Activated B cell treated with CpG ODN at 0.5 μM for 24 hours (primary cell): ENCODE data around the gene NEURL1B. TPM values are rescaled to one million over a fixed set of nuclear protein-coding genes. Genes with fewer than 3 reads are reported as not detected.
"Not testable (repeated sequence)": the region's sequence is repeated elsewhere in the genome, so short reads cannot be mapped to it uniquely, and the experiment has no call there.

Experiments
- ATAC-seq: fragments of 200-7000 bp; cut with Tn5 transposase; one replicate; pipeline ENCODE4 v1.10.0; 2021; ENCODE audit warnings: low read depth, mild to moderate bottlenecking, moderate library complexity
- CTCF ChIA-PET: fragments of 350-600 bp; sonication (Branson Sonifier 250); formaldehyde crosslinking; loops from one replicate; lab custom pipeline; 2021; ENCODE audit warnings: antibody characterized with exemption; lab: Charles Lee
- POLR2A ChIA-PET: fragments of 350-600 bp; sonication (Branson Sonifier 250); formaldehyde crosslinking; loops from one replicate; lab custom pipeline; 2021; ENCODE audit warnings: antibody characterized with exemption; lab: Charles Lee
- DNase-seq: peaks from one replicate; pipeline ENCODE4 v3.0.0; 2022
- H3K27ac Mint-ChIP-seq: one replicate; pipeline ENCODE4 v1.8.0; 2020; ENCODE audit warnings: mixed read lengths
- H3K27me3 Mint-ChIP-seq: one replicate; pipeline ENCODE4 v1.8.0; 2021; ENCODE audit warnings: mixed read lengths
- H3K36me3 Mint-ChIP-seq: one replicate; pipeline ENCODE4 v1.8.0; 2021; ENCODE audit warnings: low read depth, mixed read lengths
- H3K4me1 Mint-ChIP-seq: one replicate; pipeline ENCODE4 v1.8.0; 2021; ENCODE audit warnings: mixed read lengths
- H3K4me3 Mint-ChIP-seq: one replicate; pipeline ENCODE4 v1.8.0; 2020; ENCODE audit warnings: mild to moderate bottlenecking, mixed read lengths
- H3K9me3 Mint-ChIP-seq: one replicate; pipeline ENCODE4 v1.8.0; 2020; ENCODE audit warnings: mixed read lengths
- CTCF ChIP-seq: fragments of 200-600 bp; IDR thresholded peaks from one replicate; pipeline ENCODE4 v1.8.0; 2022; ENCODE audit warnings: antibody characterized with exemption, mild to moderate bottlenecking
- intact Hi-C: fragments of 100-400 bp; cut with micrococcal nuclease; formaldehyde crosslinking; loops from one replicate; pipeline ENCODE4 v1.15.1; 2024
- total RNA-seq: library from RNA; stranded (reverse); gene quantifications from 2 replicates; pipeline ENCODE4 v1.2.3, GENCODE V29; 2022

The NEURL1B gene
- total RNA-seq, 1 donor from 2014 or later, result 0.09 TPM

- peaks cover 4% of the 10 kb centered on the region for H3K27me3 Mint-ChIP-seq
- intact Hi-C loops, result no loop called here
- ChIA-PET POLR2A (no interaction called here), CTCF (no interaction called here)
- H3K9me3 Mint-ChIP-seq, result peaks cover 2% of the 10 kb centered on the region
- no peaks in the 10 kb centered on the region for H3K4me1 Mint-ChIP-seq
- no peaks in the 10 kb centered on the region for H3K36me3 Mint-ChIP-seq
- H3K27ac Mint-ChIP-seq, result no peak overlapping the region
- TF ChIP-seq CTCF, result no peak
- no peak for DNase-seq
- no peak for ATAC-seq
- H3K4me3 Mint-ChIP-seq, result no peak overlapping the region
Measured at GRCh38 chr5:172671091-172671490, 30.0 kb downstream of the NEURL1B start.

GRCh38 chr5:172672681-172673080 lies 31.6 kb downstream of the NEURL1B start:
- no peak for TF ChIP-seq CTCF
- no peak for DNase-seq
- CTCF ChIA-PET, result no interaction called here
- H3K27me3 Mint-ChIP-seq, result peaks cover 4% of the 10 kb centered on the region
- POLR2A ChIA-PET, result no interaction called here
- no peaks in the 10 kb centered on the region for H3K4me1 Mint-ChIP-seq
- H3K36me3 Mint-ChIP-seq, result no peaks in the 10 kb centered on the region
- no peak for ATAC-seq
- H3K9me3 Mint-ChIP-seq, result peaks cover 2% of the 10 kb centered on the region
- H3K4me3 Mint-ChIP-seq, result no peak overlapping the region
- H3K27ac Mint-ChIP-seq, result no peak overlapping the region
- intact Hi-C loops, result no loop called here

GRCh38 chr5:172674155-172674554 lies 33.1 kb downstream of the NEURL1B start:
- ATAC-seq, result no peak
- intact Hi-C loops, result no loop called here
- Mint-ChIP-seq H3K4me1 (no peaks in the 10 kb centered on the region), H3K27me3 (peaks cover 4% of the 10 kb centered on the region), H3K27ac (no peak overlapping the region), H3K9me3 (peaks cover 2% of the 10 kb centered on the region), H3K36me3 (no peaks in the 10 kb centered on the region), H3K4me3 (no peak overlapping the region)
- ChIA-PET POLR2A (no interaction called here), CTCF (no interaction called here)
- DNase-seq, result no peak
- TF ChIP-seq CTCF, result no peak

- DNase-seq (no peak), ATAC-seq (no peak)
- Mint-ChIP-seq H3K4me1 (peaks cover 4% of the 10 kb centered on the region), H3K27ac (no peak overlapping the region), H3K27me3 (peaks cover 4% of the 10 kb centered on the region), H3K9me3 (no peaks in the 10 kb centered on the region), H3K4me3 (no peak overlapping the region), H3K36me3 (no peaks in the 10 kb centered on the region)
- ChIA-PET CTCF (no interaction called here), POLR2A (no interaction called here)
- intact Hi-C loops, result no loop called here
- TF ChIP-seq CTCF, result no peak
Measured at GRCh38 chr5:172676914-172677475, 35.9 kb downstream of the NEURL1B start.

GRCh38 chr5:172678362-172678874 lies 37.4 kb downstream of the NEURL1B start:
- H3K9me3 Mint-ChIP-seq, H3K27ac Mint-ChIP-seq, DNase-seq, ATAC-seq, H3K36me3 Mint-ChIP-seq, H3K4me1 Mint-ChIP-seq, H3K27me3 Mint-ChIP-seq, CTCF ChIA-PET, H3K4me3 Mint-ChIP-seq, POLR2A ChIA-PET, intact Hi-C loops: not testable (repeated sequence)

- DNase-seq, result no peak
- no peak for TF ChIP-seq CTCF
- intact Hi-C loops, result no loop called here
Measured at GRCh38 chr5:172678902-172679301, 37.8 kb downstream of the NEURL1B start.

More at GRCh38 chr5:172678902-172679301, 37.8 kb downstream of the NEURL1B start:
- Mint-ChIP-seq H3K36me3 (no peaks in the 10 kb centered on the region), H3K27ac (no peak overlapping the region), H3K4me1 (peaks cover 6% of the 10 kb centered on the region), H3K27me3 (peaks cover 2% of the 10 kb centered on the region), H3K4me3 (no peak overlapping the region), H3K9me3 (no peaks in the 10 kb centered on the region)
- ChIA-PET POLR2A (no interaction called here), CTCF (no interaction called here)
- ATAC-seq, result no peak
